ENCODE data around the gene SAPCD2. TPM values are rescaled to one million over a fixed set of nuclear protein-coding genes. Genes with fewer than 3 reads are reported as not detected.

The SAPCD2 gene
- total and polyA plus RNA-seq, 2 of the 4 experiments (the other 2 are of a cell fraction) = 3.4 to 4.9 TPM

- Histone ChIP-seq H3K36me3 (ENCODE audit: control insufficient read depth, insufficient read depth, low read length) (peaks cover 13% of the 10 kb centered on the region; the same call in 1 of the 2 replicates), H2BK15ac (ENCODE audit: low read depth, low read length) (no peak overlapping the region), H4K20me1 (ENCODE audit: insufficient read depth, low read length) (peaks cover 10% of the 10 kb centered on the region), H3K9ac (ENCODE audit: low read depth, low read length) (no peak overlapping the region), H4K91ac (ENCODE audit: insufficient read depth, low read depth, low read length) (no peak overlapping the region), H3K4me2 (ENCODE audit: low read depth, low read length) (no peak overlapping the region), H2BK20ac (ENCODE audit: low read depth, low read length) (no peak overlapping the region), H3K9me3 (ENCODE audit: control insufficient read depth, insufficient read depth, low read length) (no peaks in the 10 kb centered on the region), H2AFZ (replicated peaks; ENCODE audit: low read length, poor library complexity) (no peak overlapping the region), H2AK9ac (replicated peaks; ENCODE audit: low read depth, low read length, poor library complexity) (peak overlapping the region; percentile 42), H2AK5ac (ENCODE audit: low read depth, low read length) (peak overlapping the region; percentile 8; the same call in 1 of the 2 replicates), H3K9me1 (ENCODE audit: insufficient read depth, low read length) (no peaks in the 10 kb centered on the region), H3K14ac (replicated peaks; ENCODE audit: low read depth, low read length) (no peak overlapping the region), H4K8ac (ENCODE audit: low read depth in 2 of 2, low read length in 2 of 2) (no peak overlapping the region), H4K5ac (ENCODE audit: low read depth, low read length) (no peak overlapping the region), H3K79me1 (ENCODE audit: low read depth in 1 of 2, low read length in 2 of 2) (peaks cover 8 to 21% of the 10 kb centered on the region in 2 experiments; a peak in 3 of 4 replicates), H2BK120ac (ENCODE audit: low read depth, low read length) (no peak overlapping the region), H3K27me3 (ENCODE audit: control insufficient read depth, insufficient read depth, low read length) (no peaks in the 10 kb centered on the region), H3K4ac (ENCODE audit: low read depth, low read length) (no peak overlapping the region), H3K27ac (ENCODE audit: insufficient read depth, low read length) (no peak overlapping the region), H3K56ac (ENCODE audit: extremely low read depth, insufficient read depth, low read length) (no peak overlapping the region), H3K4me3 (ENCODE audit: insufficient read depth, low read depth, low read length) (no peak overlapping the region), H3K23ac (ENCODE audit: low read depth, low read length) (no peak overlapping the region), H2BK5ac (ENCODE audit: low read depth, low read length, poor library complexity, severe bottlenecking) (no peak overlapping the region), H3K18ac (ENCODE audit: low read depth, low read length) (no peak overlapping the region), H3K4me1 (ENCODE audit: control insufficient read depth, insufficient read depth, low read length) (no peaks in the 10 kb centered on the region; the same call in 1 of the 2 replicates)
- 85% methylated on average over 6 of the region's 12 CpGs; no CpG with 5 or more reads in 1 of the 2 experiments for WGBS, 2 experiments (ENCODE audit: extremely low coverage in 2 of 2, insufficient read length in 1 of 2)
- in situ Hi-C loops (cut with MboI; ENCODE audit: low sequenced_read_pairs) = no loop called here
- POLR2A ChIA-PET (ENCODE audit: unreplicated experiment) = no interaction called here
- intact Hi-C loops (cut with micrococcal nuclease) = no loop called here
- dilution Hi-C loops (cut with HindIII; ENCODE audit: low sequenced_read_pairs, unreplicated experiment) = no loop called here
- BruUV-seq (replicated peaks) = no TSS peak
- no peak for DNase-seq
- TF ChIP-seq RAD21 (IDR thresholded peaks at IDR 0.05; ENCODE audit: low read length) (no peak), MXI1 (IDR thresholded peaks at IDR 0.05; ENCODE audit: borderline replicate concordance, low read depth, low read length) (no peak), RFX5 (IDR thresholded peaks at IDR 0.05; ENCODE audit: low read depth, low read length) (no peak), USF2 (IDR thresholded peaks at IDR 0.05; ENCODE audit: low read depth, low read length) (no peak), ELK1 (IDR thresholded peaks at IDR 0.05; ENCODE audit: borderline replicate concordance, low read depth, low read length) (no peak), SMC3 (IDR thresholded peaks at IDR 0.05; ENCODE audit: low read depth, low read length) (no peak), CEBPB (IDR thresholded peaks at IDR 0.05; ENCODE audit: low read depth, low read length) (no peak), RCOR1 (IDR thresholded peaks at IDR 0.05; ENCODE audit: insufficient replicate concordance, low read length) (no peak), NFE2L2 (IDR thresholded peaks at IDR 0.05; ENCODE audit: low read depth, low read length) (no peak), POLR2A (IDR thresholded peaks at IDR 0.05; ENCODE audit: low read depth, low read length) (no peak), CTCF (conservative IDR thresholded peaks at IDR 0.05; ENCODE audit: low read depth, low read length) (no peak), FOS (IDR thresholded peaks at IDR 0.05; ENCODE audit: low read depth, low read length) (no peak), BHLHE40 (IDR thresholded peaks at IDR 0.05; ENCODE audit: low read depth, low read length) (no peak), MAZ (IDR thresholded peaks at IDR 0.05; ENCODE audit: borderline replicate concordance, low read depth, low read length) (no peak), MAFK (IDR thresholded peaks at IDR 0.05; ENCODE audit: low read depth, low read length) (no peak), CHD1 (IDR thresholded peaks at IDR 0.05; ENCODE audit: low read depth, low read length) (no peak)
- CTCF ChIA-PET = no interaction called here
- no peak for ATAC-seq (ENCODE audit: low read depth)
Measured at GRCh38 chr9:137074657-137075274, 4.4 kb upstream of the SAPCD2 start.
